K562 (cell line): Measurements from ENCODE around the gene ADAR. TPM values are rescaled to one million over a fixed set of nuclear protein-coding genes. Genes with fewer than 3 reads are reported as not detected.
A peak's percentile ranks its signal among the peaks of the same experiment; 100 is the strongest.

Experiments used
- ATAC-seq: fragments of 200-7000 bp; cut with Tn5 transposase; 3 replicates; pipeline ENCODE4 v1.9.1; 2020; ENCODE audit warnings: moderate library complexity
- BruUV-seq: library from RNA; stranded (reverse); fragments of 400-500 nt; replicated peaks from 2 replicates; lab custom pipeline; 2021; lab: Mats Ljungman, UMichigan
- CTCF ChIA-PET: fragments of 300-600 bp; formaldehyde crosslinking; extraction: SDS; loops from one replicate; lab custom pipeline; 2021; ENCODE audit warnings: low intra/inter-chr PET ratio; lab: Yijun Ruan, JAX
- POLR2A ChIA-PET: fragments of 300-600, 350-650 bp; sonication (Branson Sonifier 250); formaldehyde crosslinking; extraction: SDS; loops from one replicate; lab custom pipeline; 2021; ENCODE audit warnings: antibody characterized with exemption, inconsistent platforms; lab: Yijun Ruan, JAX
- DNase-seq, 4 experiments: peaks; one replicate each; pipeline versions ENCODE4 v3.0.0 to v3.0.0-alpha.2; 2011 to 2018; ENCODE audit warnings: low spot score in 3 of 4, mixed read lengths in 3 of 4; ENCODE audit errors: extremely low read depth in 1 of 4
- FAIRE-seq: peaks from 2 replicates; lab custom pipeline; 2011; peaks lifted over from hg19 to GRCh38; lab: Jason Lieb, UNC
- H2AFZ ChIP-seq: 2 replicates; pipeline ENCODE4 v1.6.0; 2011; ENCODE audit warnings: low read depth, low read length, control low read depth, inconsistent platforms
- H3K27ac ChIP-seq: fragments of 200-600 bp; 3 replicates; pipeline ENCODE4 v1.8.0; 2011; ENCODE audit warnings: low read depth, mild to moderate bottlenecking, control low read depth, inconsistent platforms, low read length, moderate library complexity, mixed read lengths; ENCODE audit errors: extremely low read depth
- H3K27me3 ChIP-seq, 2 experiments: fragments of 300-600 bp in 1 of 2; 2 replicates in 1 of 2; 3 replicates in 1 of 2; pipeline versions ENCODE4 v1.6.0 to v1.8.0; 2011; ENCODE audit warnings: inconsistent platforms in 2 of 2, low read length in 2 of 2, mild to moderate bottlenecking in 1 of 2, mixed read lengths in 1 of 2, moderate library complexity in 1 of 2; ENCODE audit not compliant: control insufficient read depth in 2 of 2, insufficient read depth in 2 of 2
- H3K36me3 ChIP-seq: fragments of 300-600 bp; 3 replicates; pipeline ENCODE4 v1.8.0; 2011; ENCODE audit warnings: mild to moderate bottlenecking, low read length, inconsistent platforms; ENCODE audit not compliant: control insufficient read depth, insufficient read depth
- H3K4me1 ChIP-seq, 2 experiments: fragments of 200-600 bp in 1 of 2; replicated peaks in 1 of 2; 2 replicates in 1 of 2; 3 replicates in 1 of 2; pipeline versions ENCODE4 v1.5.1 to v1.8.0; 2011; ENCODE audit warnings: inconsistent platforms in 2 of 2, low read length in 2 of 2, mild to moderate bottlenecking in 1 of 2, mixed read lengths in 1 of 2, moderate library complexity in 1 of 2; ENCODE audit not compliant: control insufficient read depth in 2 of 2, insufficient read depth in 2 of 2
- H3K4me2 ChIP-seq: 2 replicates; pipeline ENCODE4 v1.6.1; 2011; ENCODE audit warnings: low read length, control low read depth, inconsistent platforms, mixed read lengths; ENCODE audit not compliant: insufficient read depth
- H3K4me3 ChIP-seq: fragments of 200-600 bp; sonication (generic), shearing (Covaris generic); 2 replicates; pipeline ENCODE4 v1.5.1; 2016; ENCODE audit warnings: control low read depth, inconsistent platforms
- H3K79me2 ChIP-seq: fragments of 200-600 bp; 3 replicates; pipeline ENCODE4 v1.8.0; 2011; ENCODE audit warnings: low read length, inconsistent platforms; ENCODE audit not compliant: control insufficient read depth, insufficient read depth
- H3K9ac ChIP-seq, 2 experiments: 2 replicates each; pipeline versions ENCODE4 v1.6.0 to v1.6.1; 2011; ENCODE audit warnings: low read depth in 2 of 2, low read length in 2 of 2, control low read depth in 1 of 2, inconsistent platforms in 1 of 2, mild to moderate bottlenecking in 1 of 2, mixed read lengths in 1 of 2; ENCODE audit not compliant: insufficient read depth in 1 of 2
- H3K9me1 ChIP-seq: one replicate; pipeline ENCODE4 v1.6.0; 2011; ENCODE audit warnings: inconsistent platforms, mild to moderate bottlenecking, low read length, moderate library complexity; ENCODE audit not compliant: control insufficient read depth, insufficient read depth
- H3K9me3 ChIP-seq: replicated peaks from 2 replicates; pipeline ENCODE4 v1.5.1; 2011; ENCODE audit warnings: low read depth, low read length, inconsistent platforms; ENCODE audit not compliant: control insufficient read depth, insufficient read depth
- H4K20me1 ChIP-seq: replicated peaks from 2 replicates; pipeline ENCODE4 v1.6.1; 2011; ENCODE audit warnings: low read length, inconsistent platforms, mixed read lengths; ENCODE audit not compliant: control insufficient read depth, insufficient read depth
- HEY1 ChIP-seq: fragments of 250-450 bp; sonication (Bioruptor Pico); IDR thresholded peaks from 2 replicates; pipeline ENCODE4 v1.5.0; 2020; ENCODE audit warnings: mild to moderate bottlenecking, moderate library complexity, borderline replicate concordance
- RBM34 ChIP-seq: fragments of 200-400 bp; formaldehyde crosslinking; IDR thresholded peaks from 2 replicates; pipeline ENCODE4 v1.6.1; 2018; ENCODE audit warnings: low read length, borderline replicate concordance; ENCODE audit not compliant: insufficient read depth
- RNF2 ChIP-seq: sonication (generic); IDR thresholded peaks from 2 replicates; pipeline ENCODE4 v1.6.1; 2016
- ZNF263 ChIP-seq: sonication (generic); formaldehyde crosslinking; IDR thresholded peaks from 2 replicates; pipeline ENCODE4 v1.8.0; 2022; ENCODE audit warnings: mild to moderate bottlenecking, missing genetic modification reagents, borderline replicate concordance
- ZNF695 ChIP-seq: fragments of 450-650 bp; formaldehyde crosslinking; IDR thresholded peaks from 2 replicates; pipeline ENCODE4 v1.4.0; 2020; ENCODE audit warnings: mild to moderate bottlenecking, moderate library complexity
- WGBS: fragments of 100-300 bp; shearing (Covaris generic); methylation state at CpG from one replicate; pipeline ENCODE4 v1.1.6; 2016; ENCODE audit warnings: low coverage, mixed read lengths; ENCODE audit not compliant: insufficient coverage; ENCODE audit errors: missing lambda C conversion rate; 5-methylcytosine and 5-hydroxymethylcytosine counted together
- in situ Hi-C: fragments of 300-500 bp; cut with MboI; formaldehyde crosslinking; loops from 4 replicates; pipeline ENCODE4 v1.15.0; 2018; ENCODE audit warnings: inconsistent platforms, mixed read lengths
- intact Hi-C: fragments of 100-400 bp; cut with micrococcal nuclease; formaldehyde crosslinking; loops from 2 replicates; pipeline ENCODE4 v1.14.2; 2022
- polyA plus RNA-seq, 8 experiments: library from polyadenylated mRNA; depleted of rRNA in 4 of 8; stranded (reverse) in 5 of 8; unstranded in 3 of 8; fragments of >200 nt; fragmentation: Nextera tagmentation in 2 of 8; fragmentation: Illumina TruSeq in 1 of 8; extraction: Ambion mirVana in 2 of 8; extraction: Trizol in 1 of 8; gene quantifications; 2 replicates each; pipeline versions ENCODE4 v1.2.1 to v1.2.3, GENCODE V29; 2011 to 2014; ENCODE audit warnings: inconsistent platforms in 1 of 8, missing spikeins in 1 of 8
- total RNA-seq, 7 experiments: library from RNA; depleted of rRNA in 6 of 7; stranded (reverse); fragments of >200 nt in 6 of 7; fragmentation: Illumina TruSeq in 2 of 7; extraction: Trizol in 2 of 7; gene quantifications; 2 replicates each; pipeline versions ENCODE4 v1.2.1 to v1.2.3, GENCODE V29; 2011 to 2021; ENCODE audit warnings: low replicate concordance in 1 of 7
- TF ChIP-seq, protein P1 (sequence below): IDR thresholded peaks from 2 replicates; pipeline ENCODE4 v1.6.1; 2011; ENCODE audit not compliant: insufficient read length; ENCODE audit errors: extremely low read depth
- TF ChIP-seq, protein P2 (sequence below): fragments of 250-450 bp; sonication (Bioruptor Pico); IDR thresholded peaks from 2 replicates; pipeline ENCODE4 v1.6.1; 2021; ENCODE audit warnings: mild to moderate bottlenecking

Gene ADAR
- total and polyA plus RNA-seq, 9 of the 15 experiments (the other 6 are each of a cell fraction or from before 2014, with no cell fraction given) = 30.1 to 123 (median 60.2) TPM

DNA sequence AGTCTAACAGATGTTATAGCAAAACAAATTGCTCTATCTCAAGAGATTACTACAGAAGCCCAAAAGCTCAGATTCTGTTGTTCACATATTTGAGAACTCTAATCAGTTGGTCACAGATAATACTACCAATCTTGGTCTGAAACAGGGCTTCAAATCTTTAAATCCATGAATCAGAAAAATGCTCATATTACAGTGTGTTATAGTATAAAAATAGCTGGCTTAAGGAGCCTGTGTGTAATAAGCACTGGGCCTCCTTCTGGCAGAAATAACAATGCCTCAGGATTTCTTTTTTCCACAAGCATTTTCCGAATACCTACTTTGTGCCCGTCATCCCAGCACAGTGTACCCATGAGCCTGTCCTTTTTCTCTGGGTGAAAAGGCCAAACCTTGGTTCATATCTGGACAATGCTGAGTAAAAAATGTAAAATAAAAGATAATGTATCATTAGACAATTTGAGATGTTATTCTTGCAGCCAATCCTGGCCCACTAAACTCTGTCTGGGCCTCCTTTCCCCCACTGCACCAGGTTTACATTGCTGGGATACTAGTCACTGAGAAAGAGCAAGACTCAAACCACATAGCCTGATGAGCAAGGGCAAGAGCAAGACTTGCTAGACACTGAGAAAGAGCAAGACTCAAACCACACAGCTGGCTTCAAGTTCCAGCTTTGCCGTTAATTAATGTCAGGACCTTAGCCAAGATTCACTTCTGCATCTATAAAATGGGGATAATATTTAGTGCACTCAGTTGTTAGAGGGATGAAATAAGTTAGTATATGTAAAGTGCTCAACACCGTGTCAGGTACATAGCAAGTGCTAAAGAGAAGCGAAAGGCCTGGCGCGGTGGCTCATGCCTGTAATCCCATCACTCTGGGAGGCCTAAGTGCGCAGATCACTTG is 17.0 kb upstream of the ADAR start:
- Histone ChIP-seq H3K27ac (no peak overlapping the region), H3K4me3 (no peak overlapping the region), H2AFZ (no peak overlapping the region), H3K27me3 (no peaks in the 10 kb centered on the region), H3K9me3 (peaks cover 11% of the 10 kb centered on the region; the same call in 1 of the 2 replicates), H4K20me1 (no peaks in the 10 kb centered on the region; the same call in 1 of the 2 replicates), H3K4me2 (no peak overlapping the region), H3K79me2 (peaks cover 71% of the 10 kb centered on the region), H3K9me1 (no peaks in the 10 kb centered on the region), H3K4me1 (peaks cover 17 to 23% of the 10 kb centered on the region in 2 experiments), H3K36me3 (peaks cover 25% of the 10 kb centered on the region; the same call in 2 of the 3 replicates), H3K9ac (no peak overlapping the region)
- BruUV-seq = TSS peak; percentile 14
- TF ChIP-seq ZNF263 (CRISPR knock-in tag) (no peak), RNF2 (no peak), RBM34 (no peak), ZNF695 (no peak), HEY1 (CRISPR knock-in tag) (no peak)
- TF ChIP-seq, protein P1, sequence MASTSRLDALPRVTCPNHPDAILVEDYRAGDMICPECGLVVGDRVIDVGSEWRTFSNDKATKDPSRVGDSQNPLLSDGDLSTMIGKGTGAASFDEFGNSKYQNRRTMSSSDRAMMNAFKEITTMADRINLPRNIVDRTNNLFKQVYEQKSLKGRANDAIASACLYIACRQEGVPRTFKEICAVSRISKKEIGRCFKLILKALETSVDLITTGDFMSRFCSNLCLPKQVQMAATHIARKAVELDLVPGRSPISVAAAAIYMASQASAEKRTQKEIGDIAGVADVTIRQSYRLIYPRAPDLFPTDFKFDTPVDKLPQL = no peak
- TF ChIP-seq, protein P2, sequence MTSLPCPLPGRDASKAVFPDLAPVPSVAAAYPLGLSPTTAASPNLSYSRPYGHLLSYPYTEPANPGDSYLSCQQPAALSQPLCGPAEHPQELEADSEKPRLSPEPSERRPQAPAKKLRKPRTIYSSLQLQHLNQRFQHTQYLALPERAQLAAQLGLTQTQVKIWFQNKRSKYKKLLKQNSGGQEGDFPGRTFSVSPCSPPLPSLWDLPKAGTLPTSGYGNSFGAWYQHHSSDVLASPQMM (CRISPR knock-in tag) = no peak
- POLR2A ChIA-PET = interaction anchor here (0.6 kb wide), 1 partner anchor 394 kb away, joined by 4 read pairs; no protein-coding TSS in a partner anchor
- FAIRE-seq = no peak
- in situ Hi-C loops (no loop called here), intact Hi-C loops (no loop called here)
- 96% methylated on average over 8 of the region's 8 CpGs for WGBS
- no peak for DNase-seq
- no peak for ATAC-seq
- CTCF ChIA-PET = no interaction called here
